Endometrial microvascular endothelial cells (primary cell): Measurements from ENCODE around the gene RFTN1. TPM values are rescaled to one million over a fixed set of nuclear protein-coding genes. Genes with fewer than 3 reads are reported as not detected.

ENCODE experiments used
- in situ Hi-C: cut with HindIII; loops from 2 replicates; pipeline ENCODE4 v1.10.0; 2017; ENCODE audit warnings: low sequenced_read_pairs, low pct_unique_long_range_greater_than_20kb; ENCODE audit errors: inconsistent ontology term
- total RNA-seq: library from RNA; depleted of rRNA; stranded (reverse); fragments of >200 nt; gene quantifications from one replicate; pipeline ENCODE4 v1.2.3, GENCODE V29; 2015; ENCODE audit errors: inconsistent ontology term

Gene RFTN1
- 50.2 TPM for total RNA-seq

GRCh38 chr3:16513141-16514020 is at the start of gene RFTN1:
RFTN1 (minus strand) TSS chr3:16513699; CDS start chr3:16493869, 19,830 bp downstream.
- in situ Hi-C loops = no loop called here

GRCh38 chr3:16559653-16560365 is 46.3 kb upstream of the RFTN1 start:
- in situ Hi-C loops = no loop called here

- in situ Hi-C loops = no loop called here
Observed at GRCh38 chr3:16554126-16554525, 40.6 kb upstream of the RFTN1 start.

- in situ Hi-C loops = no loop called here
Observed at GRCh38 chr3:16552757-16553156, 39.3 kb upstream of the RFTN1 start.

- in situ Hi-C loops = no loop called here
Observed at GRCh38 chr3:16551342-16551976, 38.0 kb upstream of the RFTN1 start.

GRCh38 chr3:16550676-16551341 is 37.3 kb upstream of the RFTN1 start:
- in situ Hi-C loops = no loop called here

GRCh38 chr3:16550305-16550675 is 36.8 kb upstream of the RFTN1 start:
- in situ Hi-C loops = no loop called here

- in situ Hi-C loops = loop anchor here (25.0 kb wide), 1 partner anchor 286 kb away; the partner anchor contains the start of genes DPH3 and OXNAD1
Observed at GRCh38 chr3:16548721-16549120, 35.2 kb upstream of the RFTN1 start.

GRCh38 chr3:16547561-16548357 is 34.3 kb upstream of the RFTN1 start:
- in situ Hi-C loops = loop anchor here (25.0 kb wide), 1 partner anchor 285 kb away; the partner anchor contains the start of genes DPH3 and OXNAD1

- in situ Hi-C loops = loop anchor here (25.0 kb wide), 1 partner anchor 284 kb away; the partner anchor contains the start of genes DPH3 and OXNAD1
Observed at GRCh38 chr3:16546186-16547010, 32.9 kb upstream of the RFTN1 start.

- in situ Hi-C loops = loop anchor here (25.0 kb wide), 1 partner anchor 283 kb away; the partner anchor contains the start of genes DPH3 and OXNAD1
Observed at GRCh38 chr3:16545413-16546185, 32.1 kb upstream of the RFTN1 start.

GRCh38 chr3:16543242-16543864 is 29.9 kb upstream of the RFTN1 start:
- in situ Hi-C loops = loop anchor here (25.0 kb wide), 1 partner anchor 281 kb away; the partner anchor contains the start of genes DPH3 and OXNAD1

GRCh38 chr3:16538507-16538906 is 25.0 kb upstream of the RFTN1 start:
- in situ Hi-C loops = loop anchor here (25.0 kb wide), 1 partner anchor 276 kb away; the partner anchor contains the start of genes DPH3 and OXNAD1

- in situ Hi-C loops = loop anchor here (25.0 kb wide), 1 partner anchor 275 kb away; the partner anchor contains the start of genes DPH3 and OXNAD1
Observed at GRCh38 chr3:16536996-16537395, 23.5 kb upstream of the RFTN1 start.

GRCh38 chr3:16536344-16536663 is 22.8 kb upstream of the RFTN1 start:
- in situ Hi-C loops = loop anchor here (25.0 kb wide), 1 partner anchor 274 kb away; the partner anchor contains the start of genes DPH3 and OXNAD1
